Measurements from ENCODE around the gene TLN1.

The TLN1 gene

GRCh38 chr9:35660966-35661415, 71.0 kb downstream of the TLN1 start:
- no peak for FAIRE-seq

- FAIRE-seq = no peak
Observed at GRCh38 chr9:35659340-35659739, 72.7 kb downstream of the TLN1 start.

- no peak for FAIRE-seq
Observed at GRCh38 chr9:35658968-35659220, 73.1 kb downstream of the TLN1 start.

GRCh38 chr9:35658137-35658967, 73.6 kb downstream of the TLN1 start, which contains the start of gene CCDC107:
CCDC107 (plus strand) TSS chr9:35658292; CDS start chr9:35658380, 88 bp downstream.
- FAIRE-seq = no peak

- peak; percentile 93 for FAIRE-seq
Observed at GRCh38 chr9:35657546-35658136, 74.4 kb downstream of the TLN1 start, which contains the start of gene RMRP. RMRP (minus strand) TSS chr9:35658019.

GRCh38 chr9:35656831-35657545, 75.0 kb downstream of the TLN1 start:
- FAIRE-seq = no peak

- no peak for FAIRE-seq
Observed at GRCh38 chr9:35656348-35656747, 75.6 kb downstream of the TLN1 start.

GRCh38 chr9:35653611-35654010, 78.4 kb downstream of the TLN1 start:
- FAIRE-seq = no peak

- FAIRE-seq = no peak
Observed at GRCh38 chr9:35652829-35653209, 79.2 kb downstream of the TLN1 start.

- FAIRE-seq = no peak
Observed at GRCh38 chr9:35651956-35652828, 79.8 kb downstream of the TLN1 start.

GRCh38 chr9:35650341-35651158, 81.4 kb downstream of the TLN1 start, which contains the start of gene SIT1:
SIT1 (minus strand) TSS chr9:35650931; CDS start chr9:35650853, 78 bp downstream.
- no peak for FAIRE-seq

GRCh38 chr9:35649431-35650340, 82.3 kb downstream of the TLN1 start:
- no peak for FAIRE-seq
